Neutrophil (primary cell): ENCODE data around the gene C1QL4.

ENCODE experiments used
- H3K27ac ChIP-seq: fragments of 200-600 bp; sonication (generic); 2 replicates; pipeline ENCODE4 v1.5.1; 2016; ENCODE audit warnings: mild to moderate bottlenecking, moderate library complexity
- H3K27me3 ChIP-seq: fragments of 200-600 bp; sonication (generic); 2 replicates; pipeline ENCODE4 v1.6.0; 2016; ENCODE audit warnings: mild to moderate bottlenecking
- H3K36me3 ChIP-seq: fragments of 200-600 bp; sonication (generic); 2 replicates; pipeline ENCODE4 v1.5.1; 2017
- H3K4me1 ChIP-seq, 2 experiments: fragments of 200-600 bp in 1 of 2; sonication (generic) in 1 of 2; 1 replicate in 1 of 2; 2 replicates in 1 of 2; pipeline versions ENCODE4 v1.5.1 to v1.6.1; 2013 to 2016; ENCODE audit warnings: low read depth in 1 of 2, low read length in 1 of 2, mild to moderate bottlenecking in 1 of 2, moderate library complexity in 1 of 2; ENCODE audit not compliant: control insufficient read depth in 1 of 2, insufficient read depth in 1 of 2
- H3K4me3 ChIP-seq, 2 experiments: fragments of 200-600 bp in 1 of 2; sonication (generic) in 1 of 2; 1 replicate in 1 of 2; 2 replicates in 1 of 2; pipeline ENCODE4 v1.5.1; 2013 to 2016; ENCODE audit warnings: low read depth in 1 of 2, low read length in 1 of 2, mild to moderate bottlenecking in 1 of 2, moderate library complexity in 1 of 2
- H3K9me3 ChIP-seq: fragments of 200-600 bp; sonication (generic); 2 replicates; pipeline ENCODE4 v1.5.1; 2016
- CTCF ChIP-seq: fragments of 200-600 bp; sonication (generic); IDR thresholded peaks from 2 replicates; pipeline ENCODE4 v1.5.1; 2016; ENCODE audit warnings: antibody characterized with exemption

C1QL4 gene

DNA sequence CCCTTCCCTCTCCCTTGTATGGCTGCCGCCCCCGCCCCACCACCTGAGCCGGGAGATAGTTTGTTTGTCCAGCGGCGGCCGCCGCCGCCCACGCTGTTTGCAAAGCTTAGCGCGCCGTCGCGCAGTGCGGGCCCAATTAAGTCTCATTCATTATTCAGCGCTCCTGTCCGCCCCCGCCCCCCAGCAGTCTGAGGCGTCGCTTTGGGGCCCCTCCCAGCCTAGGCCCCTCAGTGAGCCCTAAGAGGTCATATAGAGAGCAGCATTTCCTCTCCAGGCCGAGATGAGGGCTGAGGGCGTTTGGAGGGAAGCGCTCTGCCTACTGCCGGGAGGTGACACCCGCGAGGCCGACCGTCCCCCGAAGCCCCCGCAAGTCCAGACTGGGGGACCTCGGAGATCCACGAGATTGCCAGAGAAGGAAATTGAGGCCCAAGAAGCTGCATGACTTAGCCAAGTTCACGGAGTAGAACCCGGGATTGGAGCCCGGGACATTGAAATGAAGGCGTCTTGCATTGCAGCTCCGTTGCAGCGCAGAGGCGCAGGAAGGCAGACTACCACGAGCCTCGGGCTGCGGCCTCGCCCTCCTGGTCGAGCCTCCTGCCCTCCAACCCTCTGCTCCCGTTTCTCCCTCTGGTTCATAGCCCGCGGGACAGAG is 9.8 kb upstream of the C1QL4 start, which contains the start of gene DNAJC22:
TSS of gene DNAJC22 (plus strand) at position 230 of the 652 bp plus-strand sequence. CDS start 1,985 bp downstream, outside the sequence.
- Histone ChIP-seq H3K9me3 (no peaks in the 10 kb centered on the region), H3K4me3 (peak within 1 kb of the TSS; percentile 6 to 33), H3K27ac (no peak within 1 kb of the TSS), H3K36me3 (no peaks in the 10 kb centered on the region), H3K4me1 (peaks cover 37 to 48% of the 10 kb centered on the region in 2 experiments), H3K27me3 (peaks cover 100% of the 10 kb centered on the region)
- no peak for TF ChIP-seq CTCF

GRCh38 chr12:49345825-49346658 is 9.1 kb upstream of the C1QL4 start:
- Histone ChIP-seq H3K27ac (no peak overlapping the region), H3K4me1 (peaks cover 37 to 48% of the 10 kb centered on the region in 2 experiments), H3K36me3 (no peaks in the 10 kb centered on the region), H3K9me3 (no peaks in the 10 kb centered on the region), H3K27me3 (peaks cover 100% of the 10 kb centered on the region), H3K4me3 (peak overlapping the region in 1 of 2 experiments; percentile 33)
- no peak for TF ChIP-seq CTCF

- Histone ChIP-seq H3K4me1 (peaks cover 37 to 48% of the 10 kb centered on the region in 2 experiments), H3K9me3 (no peaks in the 10 kb centered on the region), H3K27me3 (peaks cover 100% of the 10 kb centered on the region), H3K27ac (no peak overlapping the region), H3K36me3 (no peaks in the 10 kb centered on the region), H3K4me3 (peak overlapping the region in 1 of 2 experiments; percentile 33)
- no peak for TF ChIP-seq CTCF
These were observed 8.2 kb upstream of the C1QL4 start for GRCh38 chr12:49345051-49345824.

GRCh38 chr12:49344486-49345050 is 7.6 kb upstream of the C1QL4 start:
- no peak for TF ChIP-seq CTCF
- peaks cover 37 to 48% of the 10 kb centered on the region in 2 experiments for H3K4me1 ChIP-seq
- no peaks in the 10 kb centered on the region for H3K9me3 ChIP-seq
- no peak overlapping the region for H3K27ac ChIP-seq
- H3K36me3 ChIP-seq: no peaks in the 10 kb centered on the region
- H3K27me3 ChIP-seq: peaks cover 100% of the 10 kb centered on the region
- no peak overlapping the region for H3K4me3 ChIP-seq
